T47D (cell line): Measurements from ENCODE around the gene TUBA1A.
"Not testable (repeated sequence)": the region's sequence is repeated elsewhere in the genome, so short reads cannot be mapped to it uniquely, and the experiment has no call there.

Experiments
- DNase-seq, 2 experiments: peaks; one replicate each; pipeline versions ENCODE4 v3.0.0 to v3.0.0-alpha.2; 2011 to 2012; ENCODE audit warnings: low read depth in 1 of 2, low spot score in 1 of 2
- JUND ChIP-seq: IDR thresholded peaks from 2 replicates; pipeline ENCODE4 v1.6.1; 2012; ENCODE audit warnings: low read depth
- in situ Hi-C: cut with HindIII; loops from 2 replicates; pipeline ENCODE4 v1.10.0; 2016; ENCODE audit warnings: low sequenced_read_pairs, low pct_unique_long_range_greater_than_20kb

The TUBA1A gene

DNA sequence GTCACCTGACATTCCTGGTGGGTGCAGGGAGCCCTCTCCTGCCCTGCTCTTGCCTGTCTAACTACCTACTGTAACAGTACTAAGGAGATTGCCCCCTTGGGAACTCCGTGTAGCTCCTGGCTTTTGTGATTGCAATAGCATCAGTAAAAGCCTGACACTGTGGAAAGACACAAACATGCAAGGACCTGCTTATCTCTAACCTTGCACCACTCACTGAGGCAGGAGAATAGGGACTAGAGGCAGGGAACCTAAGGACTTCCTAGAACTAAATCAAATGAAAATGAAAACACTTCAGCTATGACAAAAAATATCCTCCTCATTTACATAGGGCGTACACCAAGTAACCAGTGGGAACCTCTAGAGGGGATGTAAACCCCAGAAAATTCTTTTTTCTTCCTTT lies 28.5 kb downstream of the TUBA1A start:
- in situ Hi-C loops: no loop called here
- no peak for TF ChIP-seq JUND
- no peak for DNase-seq

DNA sequence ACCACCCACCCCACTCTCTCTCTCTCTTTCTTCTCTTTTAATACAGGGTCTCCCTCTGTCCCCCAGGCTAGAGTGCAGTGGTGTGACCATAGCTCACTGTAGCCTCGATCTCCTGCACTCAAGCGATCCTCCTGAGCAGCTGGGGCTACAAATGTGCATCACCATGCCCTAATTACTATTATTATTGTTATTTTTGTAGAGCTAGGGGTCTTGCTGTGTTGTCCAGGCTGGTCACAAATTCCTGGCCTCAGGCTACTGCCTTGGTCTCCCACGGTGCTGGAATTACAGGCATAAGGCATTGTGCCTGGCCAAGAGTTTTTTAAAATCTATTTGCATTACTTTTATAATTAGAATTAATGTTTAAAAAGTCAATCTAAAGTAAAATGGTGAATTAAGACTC lies 34.7 kb downstream of the TUBA1A start:
- no peak for TF ChIP-seq JUND
- in situ Hi-C loops: no loop called here
- no peak for DNase-seq

DNA sequence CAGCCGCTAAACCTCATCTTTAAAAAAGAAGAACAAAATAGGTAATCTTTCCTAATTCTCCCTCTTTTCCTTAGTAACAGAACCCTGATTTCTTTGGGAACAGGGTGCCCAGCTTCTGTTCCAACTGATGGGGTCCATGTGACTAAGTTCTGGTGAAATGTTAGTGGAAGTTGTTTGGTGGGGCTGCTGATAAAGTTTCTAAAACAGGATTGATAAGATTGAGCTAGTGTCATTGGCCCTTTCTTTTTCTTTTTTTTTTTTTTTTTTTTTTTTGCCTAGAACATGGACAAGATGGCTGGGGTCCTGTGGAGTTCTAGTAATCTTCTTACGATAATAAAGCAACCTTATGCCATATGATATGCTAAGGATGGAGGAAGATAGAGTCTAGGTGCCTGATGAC lies 41.5 kb downstream of the TUBA1A start:
- in situ Hi-C loops: no loop called here
- no peak for DNase-seq
- no peak for TF ChIP-seq JUND

DNA sequence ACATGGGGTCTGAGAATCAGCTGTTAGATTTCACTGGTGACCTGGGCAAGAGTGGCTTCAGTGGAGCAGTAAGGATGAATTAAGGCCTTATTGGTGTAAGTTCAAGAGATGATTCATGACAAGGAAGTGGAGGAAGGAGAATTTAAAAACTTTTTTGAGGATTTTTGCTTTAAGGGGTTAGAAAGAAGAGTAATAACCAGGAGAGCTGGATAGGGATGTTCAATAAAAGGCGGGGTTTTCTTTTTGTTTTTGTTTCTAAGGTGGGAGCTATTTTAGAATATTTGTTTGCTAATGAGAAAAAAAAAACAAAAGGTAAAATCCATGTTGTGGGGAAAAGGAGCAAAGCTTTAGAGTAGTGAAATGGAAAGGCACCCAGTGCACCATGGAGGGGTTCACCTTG lies 42.5 kb downstream of the TUBA1A start:
- in situ Hi-C loops: no loop called here

DNA sequence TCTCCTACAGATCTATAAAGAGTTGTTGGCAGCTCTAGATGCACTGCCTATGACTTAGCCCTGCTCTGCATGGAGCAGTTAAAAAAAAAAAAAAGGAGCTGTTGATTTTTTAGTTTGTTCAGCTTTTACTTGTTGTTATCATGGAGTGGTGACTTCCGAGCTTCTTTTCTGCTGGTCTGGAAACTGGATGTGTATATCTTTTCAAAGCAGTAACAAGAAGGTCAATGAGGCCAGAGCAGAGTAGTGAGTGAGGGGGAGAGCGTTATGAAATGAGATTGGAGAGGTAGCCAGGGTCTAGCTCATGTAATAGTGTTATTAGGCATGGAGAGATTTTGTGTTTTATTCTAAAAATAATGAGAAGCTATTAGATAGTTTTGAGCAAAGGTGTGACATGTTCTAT lies 44.5 kb downstream of the TUBA1A start:
- no peak for DNase-seq
- in situ Hi-C loops: no loop called here
- TF ChIP-seq JUND: no peak

More for the DNA sequence above, 42.5 kb downstream of the TUBA1A start:
- TF ChIP-seq JUND: no peak
- no peak for DNase-seq

DNA sequence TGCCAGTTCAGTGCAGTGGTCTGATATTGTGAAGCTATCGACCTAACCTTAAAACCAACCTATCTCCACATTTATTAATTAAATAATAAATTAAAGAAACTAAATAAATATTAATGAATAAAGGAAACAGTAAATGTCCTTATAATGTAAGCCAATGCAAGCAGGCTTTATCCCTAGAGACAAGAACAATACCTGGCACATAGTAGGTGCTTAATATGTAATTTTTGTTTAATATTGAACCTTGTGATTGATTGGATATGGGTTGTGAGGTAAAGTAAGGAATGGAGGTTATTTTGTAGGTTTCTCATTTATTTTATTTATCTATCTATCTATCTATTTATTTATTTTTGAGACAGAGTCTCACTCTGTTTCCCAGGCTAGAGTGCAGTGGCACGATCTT lies 49.9 kb downstream of the TUBA1A start:
- in situ Hi-C loops: no loop called here
- TF ChIP-seq JUND: no peak

DNA sequence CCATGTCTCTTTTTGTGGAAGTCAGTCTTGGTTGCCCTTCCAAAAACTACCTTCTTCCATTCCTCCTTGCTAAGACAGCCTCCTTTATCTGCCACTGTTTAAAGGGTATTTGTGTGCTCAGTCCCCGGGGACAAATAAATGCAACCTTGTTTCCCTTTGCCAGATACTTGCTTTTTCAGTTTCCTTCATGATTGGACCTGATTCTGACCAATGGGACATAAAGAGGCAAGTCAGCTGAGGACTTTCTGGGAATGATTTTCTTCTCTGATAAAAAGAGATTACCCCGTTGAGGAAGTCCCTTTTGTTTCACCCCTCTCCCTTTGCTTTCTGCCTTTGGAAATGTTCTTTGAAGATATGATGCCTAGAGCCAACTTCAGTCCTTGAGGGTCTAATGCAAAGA lies 50.3 kb downstream of the TUBA1A start:
- DNase-seq: no peak
- no peak for TF ChIP-seq JUND
- in situ Hi-C loops: no loop called here

More for the DNA sequence above, 49.9 kb downstream of the TUBA1A start:
- no peak for DNase-seq

DNA sequence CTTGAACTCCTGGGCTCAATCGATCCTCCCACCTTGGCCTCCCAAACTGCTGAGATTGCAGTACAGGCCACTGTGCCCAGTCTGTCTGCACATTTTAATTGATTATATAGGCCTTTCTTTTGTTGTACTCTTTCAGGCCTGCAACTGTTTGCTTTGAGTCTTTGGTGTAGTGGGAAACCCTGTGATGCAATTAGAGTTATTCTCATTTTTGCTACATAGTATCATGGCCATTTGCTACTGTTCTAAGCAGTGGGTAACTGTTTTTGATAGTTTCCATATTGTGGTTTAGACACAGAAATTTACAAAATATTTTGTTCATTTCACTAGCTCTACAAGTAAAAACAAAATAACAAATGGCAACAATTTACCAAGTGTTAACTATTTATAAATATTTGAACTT lies 51.4 kb downstream of the TUBA1A start:
- TF ChIP-seq JUND: no peak
- no peak for DNase-seq
- in situ Hi-C loops: no loop called here

DNA sequence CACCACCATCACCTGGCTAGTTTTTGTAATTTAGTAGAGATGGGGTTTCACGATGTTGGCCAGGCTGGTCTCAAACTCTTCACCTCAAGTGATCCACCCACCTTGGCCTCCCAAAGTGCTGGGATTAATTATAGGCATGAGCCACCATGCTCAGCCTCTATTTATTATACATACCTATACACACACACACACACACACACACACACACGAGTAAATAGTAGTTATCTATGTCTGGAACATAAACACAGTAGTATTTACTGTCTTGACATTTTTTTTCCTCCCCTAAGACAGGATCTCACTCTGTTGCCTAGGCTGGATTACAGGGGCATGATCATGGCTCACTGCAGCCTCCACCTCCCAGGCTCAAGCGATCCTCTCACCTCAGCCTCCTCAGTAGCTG lies 51.9 kb downstream of the TUBA1A start:
- in situ Hi-C loops, DNase-seq: not testable (repeated sequence)
